ENCODE data around the gene ASPSCR1. TPM values are rescaled to one million over a fixed set of nuclear protein-coding genes. Genes with fewer than 3 reads are reported as not detected.
A peak's percentile ranks its signal among the peaks of the same experiment; 100 is the strongest.

ASPSCR1 gene
- total and polyA plus RNA-seq, 2 of the 13 experiments (the other 11 are each of a cell fraction or from before 2014, with no cell fraction given), result 274 to 314 TPM

GRCh38 chr17:82018152-82018988 is 40.9 kb downstream of the ASPSCR1 start (continued):
- TF ChIP-seq, protein P1, sequence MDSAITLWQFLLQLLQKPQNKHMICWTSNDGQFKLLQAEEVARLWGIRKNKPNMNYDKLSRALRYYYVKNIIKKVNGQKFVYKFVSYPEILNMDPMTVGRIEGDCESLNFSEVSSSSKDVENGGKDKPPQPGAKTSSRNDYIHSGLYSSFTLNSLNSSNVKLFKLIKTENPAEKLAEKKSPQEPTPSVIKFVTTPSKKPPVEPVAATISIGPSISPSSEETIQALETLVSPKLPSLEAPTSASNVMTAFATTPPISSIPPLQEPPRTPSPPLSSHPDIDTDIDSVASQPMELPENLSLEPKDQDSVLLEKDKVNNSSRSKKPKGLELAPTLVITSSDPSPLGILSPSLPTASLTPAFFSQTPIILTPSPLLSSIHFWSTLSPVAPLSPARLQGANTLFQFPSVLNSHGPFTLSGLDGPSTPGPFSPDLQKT (CRISPR knock-in tag; IDR thresholded peaks at IDR 0.05; ENCODE audit: borderline replicate concordance), result no peak
- TF ChIP-seq PHF5A (CRISPR knock-in tag; IDR thresholded peaks at IDR 0.05; ENCODE audit: low read depth, unreplicated experiment) (peak; percentile 8), MED13 (CRISPR knock-in tag; IDR thresholded peaks at IDR 0.05) (no peak), CBX1 (IDR thresholded peaks at IDR 0.05; ENCODE audit: low read depth) (no peak), REST (IDR thresholded peaks at IDR 0.05; ENCODE audit: borderline replicate concordance in 1 of 2, low read depth in 1 of 2, low read length in 2 of 2) (no peak), FOXK1 (CRISPR knock-in tag; IDR thresholded peaks at IDR 0.05; ENCODE audit: borderline replicate concordance, low read depth) (no peak), ZNF773 (CRISPR knock-in tag; IDR thresholded peaks at IDR 0.05; ENCODE audit: borderline replicate concordance) (no peak), JDP2 (CRISPR knock-in tag; IDR thresholded peaks at IDR 0.05; ENCODE audit: borderline replicate concordance) (no peak), ZNF672 (CRISPR knock-in tag; IDR thresholded peaks at IDR 0.05) (no peak), SMC3 (IDR thresholded peaks at IDR 0.05; ENCODE audit: low read length) (no peak), NR2F1 (CRISPR knock-in tag; IDR thresholded peaks at IDR 0.05) (no peak), GATAD2A (CRISPR knock-in tag; IDR thresholded peaks at IDR 0.05) (no peak), MEIS1 (CRISPR knock-in tag; IDR thresholded peaks at IDR 0.05; ENCODE audit: borderline replicate concordance) (no peak), MYNN (CRISPR knock-in tag; IDR thresholded peaks at IDR 0.05; ENCODE audit: low read depth) (no peak), RFXANK (CRISPR knock-in tag; IDR thresholded peaks at IDR 0.05) (no peak), ARNT2 (CRISPR knock-in tag; IDR thresholded peaks at IDR 0.05; ENCODE audit: low read depth) (no peak; the same call in 1 of the 2 replicates), ELF1 (CRISPR knock-in tag; IDR thresholded peaks at IDR 0.05) (no peak), HDAC6 (IDR thresholded peaks at IDR 0.05; ENCODE audit: low read depth, low read length) (no peak), KLF15 (CRISPR knock-in tag; IDR thresholded peaks at IDR 0.05; ENCODE audit: borderline replicate concordance) (no peak)
- TF ChIP-seq, protein P2, sequence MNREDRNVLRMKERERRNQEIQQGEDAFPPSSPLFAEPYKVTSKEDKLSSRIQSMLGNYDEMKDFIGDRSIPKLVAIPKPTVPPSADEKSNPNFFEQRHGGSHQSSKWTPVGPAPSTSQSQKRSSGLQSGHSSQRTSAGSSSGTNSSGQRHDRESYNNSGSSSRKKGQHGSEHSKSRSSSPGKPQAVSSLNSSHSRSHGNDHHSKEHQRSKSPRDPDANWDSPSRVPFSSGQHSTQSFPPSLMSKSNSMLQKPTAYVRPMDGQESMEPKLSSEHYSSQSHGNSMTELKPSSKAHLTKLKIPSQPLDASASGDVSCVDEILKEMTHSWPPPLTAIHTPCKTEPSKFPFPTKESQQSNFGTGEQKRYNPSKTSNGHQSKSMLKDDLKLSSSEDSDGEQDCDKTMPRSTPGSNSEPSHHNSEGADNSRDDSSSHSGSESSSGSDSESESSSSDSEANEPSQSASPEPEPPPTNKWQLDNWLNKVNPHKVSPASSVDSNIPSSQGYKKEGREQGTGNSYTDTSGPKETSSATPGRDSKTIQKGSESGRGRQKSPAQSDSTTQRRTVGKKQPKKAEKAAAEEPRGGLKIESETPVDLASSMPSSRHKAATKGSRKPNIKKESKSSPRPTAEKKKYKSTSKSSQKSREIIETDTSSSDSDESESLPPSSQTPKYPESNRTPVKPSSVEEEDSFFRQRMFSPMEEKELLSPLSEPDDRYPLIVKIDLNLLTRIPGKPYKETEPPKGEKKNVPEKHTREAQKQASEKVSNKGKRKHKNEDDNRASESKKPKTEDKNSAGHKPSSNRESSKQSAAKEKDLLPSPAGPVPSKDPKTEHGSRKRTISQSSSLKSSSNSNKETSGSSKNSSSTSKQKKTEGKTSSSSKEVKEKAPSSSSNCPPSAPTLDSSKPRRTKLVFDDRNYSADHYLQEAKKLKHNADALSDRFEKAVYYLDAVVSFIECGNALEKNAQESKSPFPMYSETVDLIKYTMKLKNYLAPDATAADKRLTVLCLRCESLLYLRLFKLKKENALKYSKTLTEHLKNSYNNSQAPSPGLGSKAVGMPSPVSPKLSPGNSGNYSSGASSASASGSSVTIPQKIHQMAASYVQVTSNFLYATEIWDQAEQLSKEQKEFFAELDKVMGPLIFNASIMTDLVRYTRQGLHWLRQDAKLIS (CRISPR knock-in tag; IDR thresholded peaks at IDR 0.05), result peak; percentile 54; the same call in 1 of the 2 replicates
- TF ChIP-seq, protein P3, sequence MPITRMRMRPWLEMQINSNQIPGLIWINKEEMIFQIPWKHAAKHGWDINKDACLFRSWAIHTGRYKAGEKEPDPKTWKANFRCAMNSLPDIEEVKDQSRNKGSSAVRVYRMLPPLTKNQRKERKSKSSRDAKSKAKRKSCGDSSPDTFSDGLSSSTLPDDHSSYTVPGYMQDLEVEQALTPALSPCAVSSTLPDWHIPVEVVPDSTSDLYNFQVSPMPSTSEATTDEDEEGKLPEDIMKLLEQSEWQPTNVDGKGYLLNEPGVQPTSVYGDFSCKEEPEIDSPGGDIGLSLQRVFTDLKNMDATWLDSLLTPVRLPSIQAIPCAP (CRISPR knock-in tag; IDR thresholded peaks at IDR 0.05; ENCODE audit: low read depth), result no peak
